CD14-positive monocyte (primary cell): Measurements from ENCODE around the gene NFE2L3. TPM values are rescaled to one million over a fixed set of nuclear protein-coding genes. Genes with fewer than 3 reads are reported as not detected.

Experiments used
- DNase-seq, 3 donors: peaks; one replicate each; pipeline ENCODE4 v3.0.0-alpha.2; 2011 to 2022
- H2AFZ ChIP-seq: 2 replicates; pipeline ENCODE4 v1.6.0; 2012; ENCODE audit warnings: mild to moderate bottlenecking, low read depth, low read length, inconsistent platforms; ENCODE audit not compliant: insufficient read depth, poor library complexity, severe bottlenecking
- H3K27ac ChIP-seq, 2 donors: 1 replicate in 1 of 2; 2 replicates in 1 of 2; pipeline ENCODE4 v1.5.1; 2012 to 2013; ENCODE audit warnings: low read length in 2 of 2, control low read depth in 1 of 2, inconsistent platforms in 1 of 2, low read depth in 1 of 2, mild to moderate bottlenecking in 1 of 2
- H3K27me3 ChIP-seq, 2 donors: one replicate each; pipeline versions ENCODE4 v1.6.0 to v1.6.1; 2011 to 2013; ENCODE audit warnings: low read length in 2 of 2; ENCODE audit not compliant: control insufficient read depth in 2 of 2, insufficient read depth in 2 of 2
- H3K36me3 ChIP-seq, 2 donors: replicated peaks in 1 of 2; 1 replicate in 1 of 2; 2 replicates in 1 of 2; pipeline versions ENCODE4 v1.5.1 to v1.6.1; 2012 to 2013; ENCODE audit warnings: low read length in 2 of 2, control low read depth in 1 of 2, inconsistent platforms in 1 of 2, mild to moderate bottlenecking in 1 of 2; ENCODE audit not compliant: insufficient read depth in 2 of 2, control insufficient read depth in 1 of 2
- H3K4me1 ChIP-seq, 2 donors: 1 replicate in 1 of 2; 2 replicates in 1 of 2; pipeline versions ENCODE4 v1.5.1 to v1.6.1; 2012 to 2013; ENCODE audit warnings: low read length in 2 of 2, control low read depth in 1 of 2, inconsistent platforms in 1 of 2, mild to moderate bottlenecking in 1 of 2, moderate library complexity in 1 of 2; ENCODE audit not compliant: insufficient read depth in 2 of 2, control insufficient read depth in 1 of 2
- H3K4me2 ChIP-seq: replicated peaks from 2 replicates; pipeline ENCODE3; 2012; ENCODE audit warnings: low read length, moderate library complexity, mild to moderate bottlenecking; ENCODE audit not compliant: poor library complexity, severe bottlenecking; ENCODE audit errors: extremely low read depth
- H3K4me3 ChIP-seq, 3 experiments: fragments of 200-600 bp in 1 of 3; sonication (generic) in 1 of 3; replicated peaks in 1 of 3; 1 replicate in 2 of 3; 2 replicates in 1 of 3; pipeline ENCODE4 v1.5.1; 2011 to 2013; ENCODE audit warnings: low read length in 3 of 3, mild to moderate bottlenecking in 3 of 3, control low read depth in 2 of 3, low read depth in 2 of 3, inconsistent platforms in 1 of 3, moderate library complexity in 1 of 3
- H3K79me2 ChIP-seq: 2 replicates; pipeline ENCODE4 v1.6.0; 2012; ENCODE audit warnings: mild to moderate bottlenecking, control low read depth, inconsistent platforms, low read length, moderate library complexity; ENCODE audit not compliant: insufficient read depth
- H3K9ac ChIP-seq: 2 replicates; pipeline ENCODE4 v1.6.0; 2017; ENCODE audit warnings: low read length, mild to moderate bottlenecking; ENCODE audit not compliant: insufficient read depth, poor library complexity, severe bottlenecking
- H3K9me3 ChIP-seq, 2 donors: replicated peaks in 1 of 2; 1 replicate in 1 of 2; 2 replicates in 1 of 2; pipeline versions ENCODE4 v1.5.1 to v1.6.1; 2012 to 2013; ENCODE audit warnings: low read length in 2 of 2, control low read depth in 1 of 2; ENCODE audit not compliant: control insufficient read depth in 1 of 2, insufficient read depth in 1 of 2
- H4K20me1 ChIP-seq: 2 replicates; pipeline ENCODE4 v1.6.0; 2012; ENCODE audit warnings: mild to moderate bottlenecking, low read length, control low read depth, moderate library complexity; ENCODE audit not compliant: insufficient read depth
- H3K27ac Mint-ChIP-seq, 7 donors: one replicate each; pipeline ENCODE4 v1.8.0; 2020; ENCODE audit warnings: mild to moderate bottlenecking in 7 of 7, mixed read lengths in 7 of 7, moderate library complexity in 6 of 7, inconsistent platforms in 2 of 7
- H3K27me3 Mint-ChIP-seq, 3 donors: one replicate each; pipeline ENCODE4 v1.8.0; 2021 to 2022; ENCODE audit warnings: low read depth in 3 of 3, mild to moderate bottlenecking in 3 of 3, mixed read lengths in 3 of 3, moderate library complexity in 3 of 3, inconsistent platforms in 1 of 3
- H3K36me3 Mint-ChIP-seq, 2 donors: one replicate each; pipeline ENCODE4 v1.8.0; 2020; ENCODE audit warnings: mixed read lengths in 2 of 2, inconsistent platforms in 1 of 2, mild to moderate bottlenecking in 1 of 2
- H3K4me1 Mint-ChIP-seq: one replicate; pipeline ENCODE4 v1.8.0; 2020; ENCODE audit warnings: mild to moderate bottlenecking, mixed read lengths
- H3K4me3 Mint-ChIP-seq, 2 donors: one replicate each; pipeline ENCODE4 v1.8.0; 2020; ENCODE audit warnings: mild to moderate bottlenecking in 2 of 2, mixed read lengths in 2 of 2, moderate library complexity in 1 of 2
- H3K9me3 Mint-ChIP-seq, 7 donors: one replicate each; pipeline ENCODE4 v1.8.0; 2020 to 2022; ENCODE audit warnings: mixed read lengths in 7 of 7, mild to moderate bottlenecking in 6 of 7, moderate library complexity in 6 of 7, inconsistent platforms in 2 of 7
- WGBS: methylation state at CpG from one replicate; pipeline ENCODE4 v1.1.5; 2013; ENCODE audit warnings: missing lambda C conversion rate; ENCODE audit not compliant: insufficient coverage; 5-methylcytosine and 5-hydroxymethylcytosine counted together
- intact Hi-C, 2 donors: fragments of 100-400 bp; cut with micrococcal nuclease; formaldehyde crosslinking; loops; one replicate each; pipeline versions ENCODE4 v1.15.0 to v1.15.1; 2023
- polyA plus RNA-seq, 3 donors: library from polyadenylated mRNA; depleted of rRNA in 1 of 3; unstranded in 2 of 3; stranded (reverse) in 1 of 3; fragments of 300-500 nt in 2 of 3; fragments of >200 nt in 1 of 3; fragmentation: Illumina TruSeq in 2 of 3; gene quantifications; 1 replicate in 2 of 3; 2 replicates in 1 of 3; pipeline ENCODE4 v1.2.3, GENCODE V29; 2012 to 2021
- TF ChIP-seq, protein P1 (sequence below): fragments of 200-600 bp; IDR thresholded peaks from one replicate; pipeline ENCODE4 v1.8.0; 2022; ENCODE audit warnings: antibody characterized with exemption, mild to moderate bottlenecking

The NFE2L3 gene
- polyA plus RNA-seq, 3 donors, result 4.4 to 17.2 (median 10.6) TPM

DNA sequence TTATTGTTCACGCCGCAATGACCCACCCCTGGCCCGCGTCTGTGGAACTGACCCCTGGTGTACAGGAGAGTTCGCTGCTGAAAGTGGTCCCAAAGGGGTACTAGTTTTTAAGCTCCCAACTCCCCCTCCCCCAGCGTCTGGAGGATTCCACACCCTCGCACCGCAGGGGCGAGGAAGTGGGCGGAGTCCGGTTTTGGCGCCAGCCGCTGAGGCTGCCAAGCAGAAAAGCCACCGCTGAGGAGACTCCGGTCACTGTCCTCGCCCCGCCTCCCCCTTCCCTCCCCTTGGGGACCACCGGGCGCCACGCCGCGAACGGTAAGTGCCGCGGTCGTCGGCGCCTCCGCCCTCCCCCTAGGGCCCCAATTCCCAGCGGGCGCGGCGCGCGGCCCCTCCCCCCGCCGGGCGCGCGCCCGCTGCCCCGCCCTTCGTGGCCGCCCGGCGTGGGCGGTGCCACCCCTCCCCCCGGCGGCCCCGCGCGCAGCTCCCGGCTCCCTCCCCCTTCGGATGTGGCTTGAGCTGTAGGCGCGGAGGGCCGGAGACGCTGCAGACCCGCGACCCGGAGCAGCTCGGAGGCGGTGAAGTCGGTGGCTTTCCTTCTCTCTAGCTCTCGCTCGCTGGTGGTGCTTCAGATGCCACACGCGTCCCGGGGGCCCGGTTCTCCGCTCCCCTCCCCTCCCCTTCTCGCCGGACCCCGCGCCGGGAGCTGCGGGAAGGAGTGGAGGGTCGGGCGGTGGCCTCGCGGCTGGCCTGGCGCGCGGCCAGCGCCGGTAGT is 49.4 kb downstream of the NFE2L3 start, which contains the start of gene CBX3:
TSS of gene CBX3 (plus strand) at position 499 of the 772 bp plus-strand sequence. CDS start 1,254 bp downstream, outside the sequence.
- Mint-ChIP-seq H3K27ac (peak within 1 kb of the TSS; percentile 92 to 100 (median 100)), H3K9me3 (peaks cover 0 to 6% (median 2%) of the 10 kb centered on the region in 7 donors), H3K4me3 (peak within 1 kb of the TSS; percentile 99 to 100), H3K36me3 (peaks cover 30 to 36% of the 10 kb centered on the region in 2 donors), H3K4me1 (peaks cover 43% of the 10 kb centered on the region), H3K27me3 (peaks cover 0 to 4% (median 2%) of the 10 kb centered on the region in 3 donors)
- intact Hi-C loops, result loop anchor here (5.0 to 10.0 kb wide), 4 partner anchors 91 to 307 kb away; partner anchors contain the start of gene SNX10 (in 1 of the 2)
- H3K9me3 ChIP-seq, result no peaks in the 10 kb centered on the region
- TF ChIP-seq, protein P1, sequence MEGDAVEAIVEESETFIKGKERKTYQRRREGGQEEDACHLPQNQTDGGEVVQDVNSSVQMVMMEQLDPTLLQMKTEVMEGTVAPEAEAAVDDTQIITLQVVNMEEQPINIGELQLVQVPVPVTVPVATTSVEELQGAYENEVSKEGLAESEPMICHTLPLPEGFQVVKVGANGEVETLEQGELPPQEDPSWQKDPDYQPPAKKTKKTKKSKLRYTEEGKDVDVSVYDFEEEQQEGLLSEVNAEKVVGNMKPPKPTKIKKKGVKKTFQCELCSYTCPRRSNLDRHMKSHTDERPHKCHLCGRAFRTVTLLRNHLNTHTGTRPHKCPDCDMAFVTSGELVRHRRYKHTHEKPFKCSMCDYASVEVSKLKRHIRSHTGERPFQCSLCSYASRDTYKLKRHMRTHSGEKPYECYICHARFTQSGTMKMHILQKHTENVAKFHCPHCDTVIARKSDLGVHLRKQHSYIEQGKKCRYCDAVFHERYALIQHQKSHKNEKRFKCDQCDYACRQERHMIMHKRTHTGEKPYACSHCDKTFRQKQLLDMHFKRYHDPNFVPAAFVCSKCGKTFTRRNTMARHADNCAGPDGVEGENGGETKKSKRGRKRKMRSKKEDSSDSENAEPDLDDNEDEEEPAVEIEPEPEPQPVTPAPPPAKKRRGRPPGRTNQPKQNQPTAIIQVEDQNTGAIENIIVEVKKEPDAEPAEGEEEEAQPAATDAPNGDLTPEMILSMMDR, result no peak
- peaks cover 14 to 20% of the 10 kb centered on the region in 2 donors for H3K36me3 ChIP-seq
- H3K4me1 ChIP-seq, result peaks cover 38 to 47% of the 10 kb centered on the region in 2 donors
- peak within 1 kb of the TSS; percentile 84 for H3K4me2 ChIP-seq
- 0% methylated on average over 54 of the region's 86 CpGs for WGBS
- peak within 1 kb of the TSS; percentile 65 to 99 (median 67) for H3K4me3 ChIP-seq
- H2AFZ ChIP-seq, result peak within 1 kb of the TSS; percentile 85
- H3K79me2 ChIP-seq, result peaks cover 91% of the 10 kb centered on the region
- H3K9ac ChIP-seq, result peak within 1 kb of the TSS; percentile 91
- peak within 1 kb of the TSS; percentile 89 to 93 for H3K27ac ChIP-seq
- peaks cover 73% of the 10 kb centered on the region for H4K20me1 ChIP-seq
- peak; percentile 67 to 78 (median 73) for DNase-seq
- no peaks in the 10 kb centered on the region for H3K27me3 ChIP-seq
